ENCODE measurements around the gene ADAM10. TPM values are rescaled to one million over a fixed set of nuclear protein-coding genes. Genes with fewer than 3 reads are reported as not detected.
A peak's percentile ranks its signal among the peaks of the same experiment; 100 is the strongest.

ADAM10 gene
- total RNA-seq, 1 experiment from 2014 or later, result 159 TPM

- Histone ChIP-seq H2BK120ac (ENCODE audit: low read depth, low read length, poor library complexity, severe bottlenecking) (no peak overlapping the region), H2BK5ac (ENCODE audit: insufficient read length, low read length) (no peak overlapping the region), H4K91ac (ENCODE audit: insufficient read length, low read depth, low read length) (no peak overlapping the region), H4K5ac (ENCODE audit: insufficient read length, low read depth, low read length) (no peak overlapping the region), H3K14ac (ENCODE audit: insufficient read depth, low read length) (no peak overlapping the region), H2AFZ (ENCODE audit: low read length) (no peak overlapping the region), H3T11ph (ENCODE audit: low read length) (no peak overlapping the region), H3K27me3 (ENCODE audit: insufficient read depth, low read length) (no peaks in the 10 kb centered on the region), H2BK20ac (ENCODE audit: low read depth, low read length, poor library complexity, severe bottlenecking) (no peak overlapping the region), H3K4me2 (ENCODE audit: insufficient read depth, insufficient read length, low read length) (no peak overlapping the region), H3K9me3 (ENCODE audit: control insufficient read depth, low read depth, low read length) (no peaks in the 10 kb centered on the region), H3K4me1 (ENCODE audit: insufficient read depth, low read length) (no peaks in the 10 kb centered on the region), H3K23me2 (ENCODE audit: insufficient read length, low read depth, low read length, poor library complexity, severe bottlenecking) (no peaks in the 10 kb centered on the region), H2BK12ac (ENCODE audit: insufficient read length, low read depth, low read length) (no peak overlapping the region), H3K18ac (ENCODE audit: insufficient read length, low read depth, low read length) (no peak overlapping the region), H2BK15ac (ENCODE audit: low read depth, low read length) (no peak overlapping the region), H3K79me1 (ENCODE audit: insufficient read depth, low read depth, low read length, poor library complexity, severe bottlenecking) (no peaks in the 10 kb centered on the region), H3K27ac (ENCODE audit: insufficient read length, low read depth, low read length) (no peak overlapping the region), H3K56ac (ENCODE audit: insufficient read length, low read depth, low read length) (no peak overlapping the region), H3K9ac (ENCODE audit: extremely low read depth, insufficient read length, low read length) (no peak overlapping the region), H2AK5ac (ENCODE audit: insufficient read length, low read length) (no peak overlapping the region), H3K23ac (ENCODE audit: insufficient read length, low read depth, low read length) (no peak overlapping the region), H4K8ac (replicated peaks; ENCODE audit: insufficient read length, low read depth, low read length) (no peak overlapping the region), H3K79me2 (ENCODE audit: insufficient read depth, low read length) (no peaks in the 10 kb centered on the region), H4K20me1 (ENCODE audit: control insufficient read depth, insufficient read depth, insufficient read length) (no peaks in the 10 kb centered on the region), H3K4ac (ENCODE audit: low read depth, low read length) (no peak overlapping the region)
- DNase-seq, result no peak
- TF ChIP-seq CTCF (conservative IDR thresholded peaks at IDR 0.05), result no peak
- Mint-ChIP-seq H3K36me3 (ENCODE audit: insufficient read depth in 1 of 3, low read depth in 3 of 3) (peaks cover 0 to 6% (median 5%) of the 10 kb centered on the region in 3 experiments; a peak in 3 of 7 replicates), H3K4me3 (no peak overlapping the region), H3K27ac (peak overlapping the region in 1 of 3 experiments; percentile 16; a peak in 1 of 7 replicates), H3K4me1 (no peaks in the 10 kb centered on the region), H3K27me3 (ENCODE audit: low read depth) (no peaks in the 10 kb centered on the region), H3K9me3 (no peaks in the 10 kb centered on the region)
- WGBS (ENCODE audit: extremely low coverage, insufficient read length, low lambda C conversion rate), result no CpG with 5 or more reads among the region's 1 CpG
Measured at GRCh38 chr15:58590926-58591325, 158.6 kb downstream of the ADAM10 start.

Measured in H9 (cell line).